ENCODE results near the gene TFAP2C. TPM values are rescaled to one million over a fixed set of nuclear protein-coding genes. Genes with fewer than 3 reads are reported as not detected.
"Not testable (repeated sequence)": the region's sequence is repeated elsewhere in the genome, so short reads cannot be mapped to it uniquely, and the experiment has no call there.

The TFAP2C gene
- total and polyA plus RNA-seq, 7 donors, result 0.99 to 5.3 (median 3.5) TPM; not detected in 2

DNA sequence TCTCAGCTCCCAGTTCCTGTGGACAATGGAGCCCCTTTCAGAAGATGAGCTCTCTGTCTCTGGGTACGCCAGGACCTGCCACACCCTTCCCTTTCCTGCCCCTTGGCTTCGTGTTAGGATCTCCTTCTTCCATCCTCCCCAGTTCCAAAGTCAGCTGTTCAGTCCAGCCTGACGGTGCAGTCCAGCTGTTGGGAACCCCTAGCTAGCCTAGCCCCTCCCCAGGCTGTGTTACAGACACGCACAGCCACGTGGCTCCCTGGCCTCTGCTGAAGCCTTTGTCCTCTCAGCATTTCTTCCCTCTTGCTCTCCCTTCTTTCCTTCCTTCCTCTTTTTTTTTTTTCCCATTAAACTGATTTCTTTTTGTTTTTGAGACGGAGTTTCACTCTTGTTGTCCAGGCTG, 12.4 kb upstream of the TFAP2C start:
- no peaks in the 10 kb centered on the region for H3K27me3 ChIP-seq
- 44 to 47% methylated on average over 6 of the region's 6 CpGs for WGBS, 2 donors
- H3K27ac ChIP-seq, result no peak overlapping the region
- intact Hi-C loops (cut with DNase I), result no loop called here
- no peaks in the 10 kb centered on the region for H3K4me1 ChIP-seq
- DNase-seq, result no peak
- TF ChIP-seq POLR2A (IDR thresholded peaks at IDR 0.05), result no peak
- TF ChIP-seq EP300 (IDR thresholded peaks at IDR 0.05), result no peak
- TF ChIP-seq, protein P1, sequence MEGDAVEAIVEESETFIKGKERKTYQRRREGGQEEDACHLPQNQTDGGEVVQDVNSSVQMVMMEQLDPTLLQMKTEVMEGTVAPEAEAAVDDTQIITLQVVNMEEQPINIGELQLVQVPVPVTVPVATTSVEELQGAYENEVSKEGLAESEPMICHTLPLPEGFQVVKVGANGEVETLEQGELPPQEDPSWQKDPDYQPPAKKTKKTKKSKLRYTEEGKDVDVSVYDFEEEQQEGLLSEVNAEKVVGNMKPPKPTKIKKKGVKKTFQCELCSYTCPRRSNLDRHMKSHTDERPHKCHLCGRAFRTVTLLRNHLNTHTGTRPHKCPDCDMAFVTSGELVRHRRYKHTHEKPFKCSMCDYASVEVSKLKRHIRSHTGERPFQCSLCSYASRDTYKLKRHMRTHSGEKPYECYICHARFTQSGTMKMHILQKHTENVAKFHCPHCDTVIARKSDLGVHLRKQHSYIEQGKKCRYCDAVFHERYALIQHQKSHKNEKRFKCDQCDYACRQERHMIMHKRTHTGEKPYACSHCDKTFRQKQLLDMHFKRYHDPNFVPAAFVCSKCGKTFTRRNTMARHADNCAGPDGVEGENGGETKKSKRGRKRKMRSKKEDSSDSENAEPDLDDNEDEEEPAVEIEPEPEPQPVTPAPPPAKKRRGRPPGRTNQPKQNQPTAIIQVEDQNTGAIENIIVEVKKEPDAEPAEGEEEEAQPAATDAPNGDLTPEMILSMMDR (IDR thresholded peaks at IDR 0.05), result no peak
- TF ChIP-seq POLR2AphosphoS5 (IDR thresholded peaks at IDR 0.05), result no peak
- H3K9me3 ChIP-seq, result no peaks in the 10 kb centered on the region
- H3K36me3 ChIP-seq, result no peaks in the 10 kb centered on the region
- H3K4me3 ChIP-seq, result no peak overlapping the region

DNA sequence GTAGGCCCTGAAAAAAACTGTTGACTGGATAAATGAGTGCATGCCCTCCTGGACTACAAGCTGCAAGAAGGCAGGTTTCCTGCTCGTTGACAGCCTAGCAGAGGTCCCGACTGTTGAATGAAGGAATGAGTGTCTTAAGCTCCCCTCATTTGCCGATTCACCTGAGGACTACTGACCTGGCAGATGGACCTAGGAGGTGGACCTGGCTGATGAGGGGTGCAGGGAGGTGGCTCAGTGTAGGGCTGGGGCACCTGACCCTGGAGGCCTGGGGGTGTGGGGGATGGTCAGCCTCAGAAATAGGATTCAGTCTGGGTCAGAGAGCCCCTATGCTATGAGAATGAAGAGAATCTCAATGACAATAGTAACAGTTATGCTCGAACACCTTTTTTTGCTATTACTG, 11.6 kb upstream of the TFAP2C start:
- Histone ChIP-seq H3K27me3 (no peaks in the 10 kb centered on the region), H3K4me1 (no peaks in the 10 kb centered on the region), H3K27ac (no peak overlapping the region), H3K9me3 (no peaks in the 10 kb centered on the region), H3K36me3 (no peaks in the 10 kb centered on the region), H3K4me3 (no peak overlapping the region)
- intact Hi-C loops (cut with DNase I), result no loop called here
- TF ChIP-seq, protein P1 (IDR thresholded peaks at IDR 0.05), result no peak
- TF ChIP-seq POLR2A (IDR thresholded peaks at IDR 0.05) (no peak), EP300 (IDR thresholded peaks at IDR 0.05) (no peak), POLR2AphosphoS5 (IDR thresholded peaks at IDR 0.05) (no peak)
- no peak for DNase-seq
- WGBS, 2 donors, result 89 to 91% methylated on average over 4 of the region's 4 CpGs

DNA sequence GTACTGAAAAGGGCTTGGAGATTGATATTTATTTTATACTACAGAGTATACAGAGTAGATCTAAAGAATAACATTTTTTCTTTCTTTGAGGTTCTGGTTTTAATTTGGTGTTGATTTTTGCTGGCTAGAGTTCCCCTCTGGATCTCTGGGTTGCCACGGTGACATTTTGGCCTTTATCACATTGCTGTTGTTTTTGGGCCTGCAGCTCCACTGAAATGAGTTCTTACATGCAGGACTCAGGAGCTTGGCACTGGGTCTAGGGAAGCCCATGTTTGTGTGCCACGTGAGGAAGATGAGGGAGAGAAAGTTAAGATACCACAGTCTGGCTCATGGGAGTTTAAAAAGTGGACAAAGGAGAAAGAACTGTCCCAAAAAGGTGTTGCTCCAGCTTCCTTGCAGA, 7.4 kb upstream of the TFAP2C start:
- intact Hi-C loops (cut with DNase I), result loop anchor here (10.0 kb wide), 1 partner anchor 423 kb away; no protein-coding TSS in a partner anchor
- no peak overlapping the region for H3K4me3 ChIP-seq

DNA sequence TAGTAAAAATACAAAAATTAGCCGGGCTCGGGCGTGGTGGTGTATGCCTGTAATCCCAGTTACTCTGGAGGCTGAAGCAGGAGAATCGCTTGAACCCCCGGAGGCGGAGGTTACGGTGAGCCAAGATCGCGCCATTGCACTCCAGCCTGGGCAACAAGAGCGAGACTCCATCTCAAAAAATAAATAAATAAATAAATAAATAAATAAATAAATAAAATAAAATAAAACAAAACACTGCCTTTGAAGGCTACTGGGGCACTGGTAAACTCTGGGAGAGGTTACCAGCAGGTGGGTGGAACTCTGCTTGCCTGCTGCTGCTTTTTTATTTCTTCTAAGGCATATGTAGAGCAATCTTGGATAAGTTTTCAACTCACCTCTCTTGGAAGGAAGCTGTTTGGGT, 5.2 kb upstream of the TFAP2C start:
- intact Hi-C loops (cut with DNase I), result loop anchor here (10.0 kb wide), 1 partner anchor 421 kb away; no protein-coding TSS in a partner anchor
- H3K9me3 ChIP-seq, H3K36me3 ChIP-seq, H3K4me3 ChIP-seq, H3K27ac ChIP-seq, DNase-seq: not testable (repeated sequence)
- H3K4me1 ChIP-seq, result peaks cover 0 to 36% (median 29%) of the 10 kb centered on the region in 4 donors
- peaks cover 28 to 51% (median 46%) of the 10 kb centered on the region in 3 donors for H3K27me3 ChIP-seq
- 93% methylated on average over 10 of the region's 10 CpGs for WGBS, 2 donors

More for the DNA sequence above, 7.4 kb upstream of the TFAP2C start:
- H3K9me3 ChIP-seq, result no peaks in the 10 kb centered on the region
- TF ChIP-seq POLR2AphosphoS5 (IDR thresholded peaks at IDR 0.05) (no peak), POLR2A (IDR thresholded peaks at IDR 0.05) (no peak), EP300 (IDR thresholded peaks at IDR 0.05) (no peak)
- TF ChIP-seq, protein P1 (IDR thresholded peaks at IDR 0.05), result no peak
- no peaks in the 10 kb centered on the region for H3K36me3 ChIP-seq
- DNase-seq, result no peak
- H3K27ac ChIP-seq, result no peak overlapping the region
- H3K4me1 ChIP-seq, result peaks cover 0 to 14% (median 9%) of the 10 kb centered on the region in 4 donors
- H3K27me3 ChIP-seq, result peaks cover 16 to 29% (median 24%) of the 10 kb centered on the region in 3 donors
- WGBS, 2 donors, result 69 to 77% methylated on average over 2 of the region's 2 CpGs

DNA sequence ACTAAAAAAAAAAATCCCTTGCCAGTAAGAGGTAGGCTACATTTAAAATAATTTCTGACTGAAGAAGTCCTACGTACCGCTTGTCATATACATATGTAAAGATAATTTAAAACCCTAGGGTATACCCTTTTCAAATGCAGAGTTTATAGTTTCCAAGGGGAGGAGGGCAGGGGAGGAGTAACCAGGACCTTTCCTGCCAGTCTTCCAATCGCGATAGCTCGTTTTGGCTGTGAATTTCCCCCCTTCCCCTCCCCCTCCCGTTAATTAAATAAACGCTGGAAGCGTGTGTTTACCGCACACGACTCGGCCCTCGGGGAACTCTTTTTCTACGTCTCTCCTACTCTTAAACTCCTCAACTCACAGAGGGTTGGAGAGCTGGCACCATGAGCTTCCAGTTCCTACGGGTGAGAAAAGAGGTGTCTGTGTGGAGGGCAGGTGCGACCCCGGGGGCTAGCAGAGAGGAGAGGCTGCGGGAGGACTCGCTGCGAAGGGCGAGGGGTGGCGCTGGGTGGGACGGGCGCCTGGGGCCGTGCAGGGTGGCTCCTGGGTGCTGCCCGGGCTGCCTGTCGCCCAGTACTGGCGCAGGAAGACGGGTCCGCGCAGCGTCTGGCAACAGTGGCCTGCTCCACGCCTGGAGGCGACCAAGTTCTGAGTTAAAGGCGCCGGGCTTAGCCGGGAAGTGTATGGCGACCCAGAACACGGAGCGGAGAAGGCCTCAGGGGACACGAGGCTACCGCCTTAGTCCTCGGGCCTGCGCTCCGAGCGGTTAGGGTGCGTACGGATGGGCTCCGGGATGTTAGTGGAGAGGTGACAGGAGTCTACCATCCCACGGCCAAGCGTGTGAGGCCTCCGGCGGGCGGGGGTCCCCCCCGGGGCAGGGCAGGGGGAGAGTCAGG, 4.1 kb upstream of the TFAP2C start:
- Histone ChIP-seq H3K36me3 (no peaks in the 10 kb centered on the region), H3K4me3 (no peak overlapping the region), H3K9me3 (no peaks in the 10 kb centered on the region), H3K27me3 (peaks cover 28 to 63% (median 57%) of the 10 kb centered on the region in 3 donors), H3K27ac (no peak overlapping the region), H3K4me1 (peaks cover 0 to 48% (median 40%) of the 10 kb centered on the region in 4 donors)
- intact Hi-C loops (cut with DNase I), result loop anchor here (10.0 kb wide), 1 partner anchor 420 kb away; no protein-coding TSS in a partner anchor
- no peak for TF ChIP-seq POLR2A (IDR thresholded peaks at IDR 0.05)
- 6 to 9% methylated on average over 54 of the region's 54 CpGs for WGBS, 2 donors
- no peak for DNase-seq
